Stimulated activated CD8-positive, alpha-beta memory T cell treated with anti-CD3 and anti-CD28 coated beads, Interleukin-4, amount 100 ng/mL, for 4 hours (primary cell): Measurements from ENCODE around the gene MRAP2.
"Not testable (repeated sequence)": the region's sequence is repeated elsewhere in the genome, so short reads cannot be mapped to it uniquely, and the experiment has no call there.

ENCODE experiments used
- DNase-seq, 2 donors: peaks; one replicate each; pipeline ENCODE4 v3.0.0-alpha.2; 2020; ENCODE audit warnings: low read depth in 2 of 2, low spot score in 1 of 2

MRAP2 gene

DNA sequence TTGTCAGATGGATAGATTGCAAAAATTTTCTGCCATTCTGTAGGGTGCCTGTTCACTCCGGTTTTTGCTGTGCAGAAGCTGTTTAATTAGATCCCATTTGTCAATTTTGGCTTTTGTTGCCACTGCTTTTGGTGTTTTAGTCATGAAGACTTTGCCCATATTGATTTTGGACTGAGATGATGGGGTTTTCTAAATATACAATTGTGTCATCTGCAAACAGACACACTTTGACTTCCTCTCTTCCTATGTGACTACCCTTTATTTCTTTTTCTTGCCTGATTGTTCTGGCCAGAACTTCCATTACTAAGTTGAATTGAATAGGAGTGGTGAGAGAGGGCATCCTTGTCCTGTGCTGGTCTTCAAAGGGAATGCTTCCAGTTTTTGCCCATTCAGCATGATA, 96.0 kb downstream of the MRAP2 start:
- not testable (repeated sequence) for DNase-seq

DNA sequence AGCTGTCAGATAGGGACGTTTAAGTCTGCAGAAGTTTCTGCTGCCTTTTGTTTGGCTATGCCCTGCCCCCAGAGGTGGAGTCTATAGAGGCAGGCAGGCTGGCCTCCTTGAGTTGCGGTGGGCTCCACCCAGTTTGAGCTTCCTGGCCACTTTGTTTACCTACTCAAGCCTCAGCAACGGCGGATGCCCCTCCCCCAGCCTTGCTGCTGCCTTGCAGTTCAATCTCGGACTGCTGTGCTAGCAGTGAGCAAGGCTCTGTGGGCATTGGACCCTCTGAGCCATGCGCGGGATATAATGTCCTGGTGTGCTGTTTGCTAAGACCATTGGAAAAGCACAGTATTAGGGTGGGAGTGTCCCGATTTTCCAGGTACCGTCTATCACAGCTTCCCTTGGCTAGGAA, 99.8 kb downstream of the MRAP2 start:
- DNase-seq: not testable (repeated sequence)

DNA sequence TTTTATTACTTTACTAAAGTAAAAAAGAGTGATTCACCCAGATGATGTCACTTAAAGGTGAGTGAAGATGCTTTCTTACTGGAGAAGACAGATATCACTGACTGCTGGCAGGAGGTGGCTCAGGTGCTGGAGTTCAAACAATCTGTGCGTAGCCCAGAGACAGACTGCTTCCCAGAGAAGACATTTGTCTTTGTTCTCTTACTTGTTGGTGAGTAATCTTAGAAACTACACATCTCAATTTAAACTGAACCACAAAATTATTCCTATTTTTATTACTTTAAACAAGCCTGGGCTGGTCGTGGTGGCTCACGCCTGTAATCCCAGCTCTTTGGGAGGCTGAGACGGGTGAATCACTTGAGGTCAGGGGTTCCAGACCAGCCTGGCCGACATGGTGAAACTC, 101.7 kb downstream of the MRAP2 start:
- DNase-seq: no peak

DNA sequence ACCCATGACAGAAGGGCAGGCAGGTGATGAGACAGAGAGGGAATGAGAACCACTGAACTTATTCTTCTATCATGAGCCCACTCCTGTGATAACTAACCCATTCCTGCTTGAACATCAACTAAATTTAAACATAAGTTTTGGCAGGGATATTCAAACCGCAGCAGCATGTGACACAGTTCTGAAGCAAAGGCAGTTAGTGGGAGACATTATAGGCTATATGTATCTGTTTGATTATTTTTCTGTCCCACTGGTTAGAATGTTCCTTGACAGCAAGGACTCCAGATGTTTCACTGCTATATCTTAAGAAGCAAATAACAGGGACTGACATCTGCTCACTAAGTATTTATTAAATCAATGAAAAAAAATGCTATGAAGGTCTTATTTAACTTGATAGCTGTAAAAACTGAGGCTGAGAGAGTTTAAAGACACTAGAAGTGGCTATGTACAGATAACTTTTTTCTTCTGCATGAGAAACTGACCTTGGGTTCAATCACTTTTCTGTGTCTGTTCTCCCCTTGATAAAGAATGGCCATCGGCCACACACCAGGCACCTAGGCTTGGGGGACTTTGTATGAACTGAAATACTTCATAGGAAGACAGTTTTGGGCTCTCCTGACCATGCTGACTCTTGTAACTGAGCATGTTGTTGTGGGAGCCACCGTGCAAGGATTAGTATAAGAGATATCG, 102.9 kb downstream of the MRAP2 start:
- DNase-seq: no peak

DNA sequence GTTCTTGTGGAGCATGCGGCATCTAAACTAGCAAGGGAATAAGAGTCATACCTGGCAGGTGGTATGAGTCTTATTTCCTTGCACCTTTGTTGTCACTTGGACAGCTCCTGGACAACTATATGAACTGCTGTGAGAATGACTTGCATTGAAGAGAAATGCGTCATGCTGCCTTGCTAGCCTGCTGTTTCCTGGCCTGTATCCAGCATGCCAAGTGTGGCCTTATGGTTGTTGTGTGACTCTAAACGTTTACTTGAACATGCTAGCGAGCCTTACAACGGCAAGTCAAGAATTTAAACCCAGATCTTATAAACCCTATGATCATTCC, 103.4 kb downstream of the MRAP2 start:
- no peak for DNase-seq

DNA sequence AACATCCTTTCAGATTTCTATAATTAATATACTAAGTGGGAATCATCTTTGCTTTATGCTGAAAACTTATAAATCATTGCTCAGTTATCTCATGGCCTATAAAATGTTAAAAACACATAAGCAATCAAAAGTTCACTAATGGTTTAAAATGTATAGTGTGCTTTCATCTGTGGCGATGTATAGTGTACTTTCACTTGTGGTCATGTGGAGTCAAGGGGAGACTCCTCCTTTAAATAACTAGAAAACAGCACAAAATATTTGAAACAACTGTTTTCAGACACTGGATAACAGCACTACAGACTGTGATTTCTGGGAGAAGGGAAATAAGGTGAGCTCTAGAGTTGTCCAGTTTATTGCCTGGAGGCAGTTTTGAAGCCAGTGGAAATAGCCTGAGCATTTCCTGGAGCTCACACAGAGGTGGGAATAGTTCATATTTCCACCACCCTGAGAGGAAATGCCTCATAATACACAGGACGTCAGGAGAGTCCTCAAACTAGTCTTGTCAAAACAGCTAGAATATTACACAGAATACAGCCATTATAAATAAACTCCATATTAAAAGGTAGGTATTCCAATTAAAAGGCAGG, 104.5 kb downstream of the MRAP2 start:
- DNase-seq: no peak

DNA sequence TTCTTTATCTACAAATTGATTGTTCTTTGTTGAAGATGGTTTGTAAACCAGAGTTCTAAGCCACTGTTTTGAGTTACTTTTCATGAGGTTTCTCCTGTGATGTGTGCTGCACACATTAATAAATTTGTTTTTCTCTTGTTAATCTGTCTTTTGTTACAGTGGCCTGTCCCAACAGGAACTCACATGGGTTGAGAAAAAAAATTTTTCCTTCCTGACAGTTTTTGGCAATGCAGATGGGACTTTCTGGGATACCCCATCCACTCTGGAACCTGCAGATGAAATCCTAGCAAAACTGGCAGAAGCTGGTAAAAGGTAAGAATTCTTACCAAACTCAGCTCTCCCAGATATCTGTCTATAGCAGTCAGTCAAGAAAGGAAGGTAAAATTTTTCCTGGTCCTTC, 105.7 kb downstream of the MRAP2 start:
- DNase-seq: no peak
